Testis (tissue), 2 donors: ENCODE data around the gene MTERF4.

Experiments
- POLR2A ChIP-seq: fragments of 450-650 bp; IDR thresholded peaks from one replicate; pipeline ENCODE4 v1.6.1; 2017; ENCODE audit warnings: antibody characterized with exemption, mild to moderate bottlenecking, moderate library complexity
- TF ChIP-seq, protein P1 (sequence below), 3 experiments: fragments of 450-650 bp in 2 of 3; fragments of 200-600 bp in 1 of 3; sonication (generic) in 1 of 3; IDR thresholded peaks; one replicate each; pipeline ENCODE4 v1.5.1; 2016 to 2019; ENCODE audit warnings: antibody characterized with exemption in 3 of 3, mild to moderate bottlenecking in 2 of 3, moderate library complexity in 1 of 3

- TF ChIP-seq, protein P1, sequence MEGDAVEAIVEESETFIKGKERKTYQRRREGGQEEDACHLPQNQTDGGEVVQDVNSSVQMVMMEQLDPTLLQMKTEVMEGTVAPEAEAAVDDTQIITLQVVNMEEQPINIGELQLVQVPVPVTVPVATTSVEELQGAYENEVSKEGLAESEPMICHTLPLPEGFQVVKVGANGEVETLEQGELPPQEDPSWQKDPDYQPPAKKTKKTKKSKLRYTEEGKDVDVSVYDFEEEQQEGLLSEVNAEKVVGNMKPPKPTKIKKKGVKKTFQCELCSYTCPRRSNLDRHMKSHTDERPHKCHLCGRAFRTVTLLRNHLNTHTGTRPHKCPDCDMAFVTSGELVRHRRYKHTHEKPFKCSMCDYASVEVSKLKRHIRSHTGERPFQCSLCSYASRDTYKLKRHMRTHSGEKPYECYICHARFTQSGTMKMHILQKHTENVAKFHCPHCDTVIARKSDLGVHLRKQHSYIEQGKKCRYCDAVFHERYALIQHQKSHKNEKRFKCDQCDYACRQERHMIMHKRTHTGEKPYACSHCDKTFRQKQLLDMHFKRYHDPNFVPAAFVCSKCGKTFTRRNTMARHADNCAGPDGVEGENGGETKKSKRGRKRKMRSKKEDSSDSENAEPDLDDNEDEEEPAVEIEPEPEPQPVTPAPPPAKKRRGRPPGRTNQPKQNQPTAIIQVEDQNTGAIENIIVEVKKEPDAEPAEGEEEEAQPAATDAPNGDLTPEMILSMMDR (IDR thresholded peaks at IDR 0.05), result no peak
- no peak for TF ChIP-seq POLR2A
These were observed 53.1 kb downstream of the MTERF4 start for GRCh38 chr2:241048949-241049343.
